ENCODE results near the gene IL25. TPM values are rescaled to one million over a fixed set of nuclear protein-coding genes. Genes with fewer than 3 reads are reported as not detected.

IL25 gene
- total and polyA plus RNA-seq, 2 of the 8 experiments (the other 6 are each of a cell fraction or from before 2014, with no cell fraction given) = not detected

DNA sequence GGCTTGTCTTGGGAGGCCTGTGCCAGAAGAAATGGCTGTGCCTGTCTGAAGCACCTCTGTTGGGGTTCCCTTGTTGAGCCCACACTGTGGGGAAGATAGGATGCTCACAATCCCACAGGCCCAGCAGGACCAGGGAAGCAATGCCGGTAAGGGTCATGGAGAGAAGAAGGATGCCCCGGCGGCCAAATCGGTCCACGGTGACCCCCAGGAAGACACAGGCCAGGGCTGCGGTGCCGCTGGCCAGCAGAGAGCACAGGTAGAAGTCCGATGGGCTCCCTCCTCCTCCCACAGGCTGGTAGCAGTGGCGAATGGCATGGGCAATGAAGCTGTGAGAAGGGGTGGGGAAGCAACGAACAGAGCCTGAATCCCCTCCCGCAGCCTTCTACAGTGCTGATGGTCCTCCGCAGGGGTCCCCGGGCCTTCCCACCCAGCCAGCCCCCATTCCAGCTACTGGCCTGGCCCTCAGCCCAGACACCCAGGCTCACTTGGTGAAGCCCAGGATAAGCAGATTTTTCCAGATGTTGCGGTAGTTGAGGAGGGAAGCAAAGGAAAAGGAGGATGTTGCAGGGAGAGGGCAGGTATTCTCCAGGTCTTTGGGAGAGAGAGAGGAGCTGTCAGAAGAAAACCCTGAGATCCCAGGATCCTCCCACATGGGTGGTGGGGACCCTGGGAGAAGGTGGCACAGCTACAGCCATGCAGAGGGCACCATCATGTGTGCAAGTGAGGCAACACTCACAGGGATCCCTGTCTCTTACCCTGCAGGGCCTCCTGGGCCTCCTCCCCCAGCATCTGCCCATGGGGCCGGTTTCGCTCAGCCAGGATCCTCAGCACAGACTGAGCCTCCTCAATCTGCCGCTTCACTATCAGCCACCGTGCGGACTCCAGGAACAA, 25.0 kb upstream of the IL25 start (continued):
- TF ChIP-seq, protein P1, sequence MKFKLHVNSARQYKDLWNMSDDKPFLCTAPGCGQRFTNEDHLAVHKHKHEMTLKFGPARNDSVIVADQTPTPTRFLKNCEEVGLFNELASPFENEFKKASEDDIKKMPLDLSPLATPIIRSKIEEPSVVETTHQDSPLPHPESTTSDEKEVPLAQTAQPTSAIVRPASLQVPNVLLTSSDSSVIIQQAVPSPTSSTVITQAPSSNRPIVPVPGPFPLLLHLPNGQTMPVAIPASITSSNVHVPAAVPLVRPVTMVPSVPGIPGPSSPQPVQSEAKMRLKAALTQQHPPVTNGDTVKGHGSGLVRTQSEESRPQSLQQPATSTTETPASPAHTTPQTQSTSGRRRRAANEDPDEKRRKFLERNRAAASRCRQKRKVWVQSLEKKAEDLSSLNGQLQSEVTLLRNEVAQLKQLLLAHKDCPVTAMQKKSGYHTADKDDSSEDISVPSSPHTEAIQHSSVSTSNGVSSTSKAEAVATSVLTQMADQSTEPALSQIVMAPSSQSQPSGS (IDR thresholded peaks at IDR 0.05; ENCODE audit: low read length) = no peak
- no peak for TF ChIP-seq CBX5 (IDR thresholded peaks at IDR 0.05; ENCODE audit: low read depth, low read length)
- TF ChIP-seq TAF7 (optimal IDR thresholded peaks at IDR 0.05; ENCODE audit: borderline replicate concordance, low read depth, low read length) = no peak
- TF ChIP-seq SIN3A (conservative IDR thresholded peaks at IDR 0.05 in 1 of 2, IDR thresholded peaks at IDR 0.05 in 1 of 2; ENCODE audit: low read depth in 1 of 2, low read length in 2 of 2) = no peak

All from H1 (cell line).